OCI-LY3 (cell line): ENCODE results near the gene CTNNA3.

ENCODE experiments used
- H2AFZ ChIP-seq: fragments of 200-600, 300-600 bp; shearing (Covaris generic); 2 replicates; pipeline ENCODE4 v1.6.0; 2014; ENCODE audit warnings: antibody characterized with exemption, low read depth, low read length
- H3K27ac ChIP-seq: fragments of 200-600, 300-600 bp; sonication (generic); 2 replicates; pipeline ENCODE4 v1.5.1; 2014; ENCODE audit warnings: mild to moderate bottlenecking, low read length, moderate library complexity, mixed read lengths
- H3K27me3 ChIP-seq: fragments of 200-600, 300-600 bp; sonication (generic); 2 replicates; pipeline ENCODE4 v1.6.1; 2014; ENCODE audit warnings: low read depth, low read length, mixed read lengths
- H3K36me3 ChIP-seq: fragments of 200-600, 300-600 bp; sonication (generic); replicated peaks from 2 replicates; pipeline ENCODE3; 2014; ENCODE audit warnings: low read depth, low read length, mixed read lengths
- H3K4me1 ChIP-seq: fragments of 300-600, 200-600 bp; sonication (generic); 2 replicates; pipeline ENCODE4 v1.6.1; 2014; ENCODE audit warnings: low read length, mixed read lengths
- H3K4me2 ChIP-seq: fragments of 200-600, 300-600 bp; sonication (generic); 2 replicates; pipeline ENCODE4 v1.6.1; 2014; ENCODE audit warnings: low read length, mixed read lengths
- H3K4me3 ChIP-seq: fragments of 300-600, 200-600 bp; sonication (generic); 2 replicates; pipeline ENCODE4 v1.5.1; 2014; ENCODE audit warnings: antibody characterized with exemption, mild to moderate bottlenecking, low read length, moderate library complexity
- H3K79me2 ChIP-seq: fragments of 300-600, 200-600 bp; shearing (Covaris generic); 2 replicates; pipeline ENCODE4 v1.6.1; 2014; ENCODE audit warnings: mild to moderate bottlenecking, low read length, mixed read lengths
- H3K9ac ChIP-seq: fragments of 300-600, 200-600 bp; shearing (Covaris generic); 2 replicates; pipeline ENCODE4 v1.6.0; 2014; ENCODE audit warnings: mild to moderate bottlenecking, low read length, moderate library complexity
- H3K9me3 ChIP-seq: fragments of 200-600, 300-600 bp; shearing (Covaris generic); 2 replicates; pipeline ENCODE4 v1.6.1; 2014; ENCODE audit warnings: low read length, mixed read lengths; ENCODE audit not compliant: insufficient read depth
- H4K20me1 ChIP-seq: fragments of 200-600, 300-600 bp; sonication (generic); 2 replicates; pipeline ENCODE4 v1.6.1; 2016; ENCODE audit warnings: low read length, mixed read lengths; ENCODE audit not compliant: insufficient read depth
- EZH2phosphoT487 ChIP-seq: fragments of 200-600 bp; shearing (Covaris generic); IDR thresholded peaks from 2 replicates; pipeline ENCODE4 v1.6.1; 2018; ENCODE audit warnings: antibody characterized with exemption, mixed run types, low read depth
- TF ChIP-seq, protein P1 (sequence below): fragments of 200-600, 300-600 bp; sonication (generic); IDR thresholded peaks from 2 replicates; pipeline ENCODE4 v1.5.1; 2014; ENCODE audit warnings: antibody characterized with exemption, low read length, low read depth

Gene CTNNA3

DNA sequence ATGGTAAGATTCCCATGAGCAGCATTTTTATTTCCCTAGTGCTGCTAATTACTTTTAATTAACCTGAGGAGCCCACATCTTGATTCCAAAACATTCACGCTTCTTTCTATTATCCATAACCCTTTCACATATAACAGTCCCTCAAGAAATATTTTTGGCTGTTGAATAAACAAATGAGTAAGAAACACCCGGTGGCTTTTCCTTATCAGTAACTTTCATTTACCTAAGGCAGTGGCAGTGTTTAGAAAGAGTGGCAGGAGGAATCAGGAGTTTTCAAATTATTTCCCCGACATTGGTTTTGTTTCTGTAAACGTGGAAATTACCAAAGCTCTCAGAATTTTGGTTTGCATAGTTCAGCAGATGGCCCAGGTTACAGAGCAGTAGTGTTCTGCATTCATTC, 1785.8 kb downstream of the CTNNA3 start:
- H3K27me3 ChIP-seq = no peaks in the 10 kb centered on the region
- H3K9ac ChIP-seq = no peak overlapping the region
- no peak overlapping the region for H3K4me3 ChIP-seq

DNA sequence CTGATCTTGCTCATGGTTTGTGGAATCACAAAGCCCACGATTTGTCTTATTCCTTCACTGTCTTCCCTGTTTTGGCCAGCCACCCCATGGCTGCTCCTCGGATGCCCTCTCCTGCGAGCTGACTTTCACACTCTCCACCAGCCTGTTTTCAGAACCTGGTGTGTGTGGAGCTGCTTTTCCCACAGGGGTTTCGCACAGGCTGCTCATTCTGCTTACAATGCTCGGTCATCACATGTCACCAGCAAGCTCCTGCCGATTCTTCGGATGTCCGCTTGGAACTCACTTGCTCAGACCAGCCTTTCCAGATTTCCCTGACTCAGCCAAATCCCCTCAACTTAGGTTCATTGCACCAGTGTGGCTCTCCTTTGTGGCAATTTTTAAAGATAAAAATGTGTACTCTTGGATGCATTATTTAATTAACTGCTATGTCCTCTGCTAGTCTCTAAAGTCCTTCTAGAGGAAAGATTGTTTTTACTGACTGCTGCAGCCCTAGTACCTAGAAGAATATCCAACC, 1788.7 kb downstream of the CTNNA3 start:
- peaks cover under 1% of the 10 kb centered on the region for H3K4me1 ChIP-seq
- no peak overlapping the region for H3K9ac ChIP-seq
- no peak overlapping the region for H3K4me3 ChIP-seq
- H3K4me2 ChIP-seq = no peak overlapping the region
- no peaks in the 10 kb centered on the region for H3K36me3 ChIP-seq
- no peaks in the 10 kb centered on the region for H3K27me3 ChIP-seq
- TF ChIP-seq, protein P1, sequence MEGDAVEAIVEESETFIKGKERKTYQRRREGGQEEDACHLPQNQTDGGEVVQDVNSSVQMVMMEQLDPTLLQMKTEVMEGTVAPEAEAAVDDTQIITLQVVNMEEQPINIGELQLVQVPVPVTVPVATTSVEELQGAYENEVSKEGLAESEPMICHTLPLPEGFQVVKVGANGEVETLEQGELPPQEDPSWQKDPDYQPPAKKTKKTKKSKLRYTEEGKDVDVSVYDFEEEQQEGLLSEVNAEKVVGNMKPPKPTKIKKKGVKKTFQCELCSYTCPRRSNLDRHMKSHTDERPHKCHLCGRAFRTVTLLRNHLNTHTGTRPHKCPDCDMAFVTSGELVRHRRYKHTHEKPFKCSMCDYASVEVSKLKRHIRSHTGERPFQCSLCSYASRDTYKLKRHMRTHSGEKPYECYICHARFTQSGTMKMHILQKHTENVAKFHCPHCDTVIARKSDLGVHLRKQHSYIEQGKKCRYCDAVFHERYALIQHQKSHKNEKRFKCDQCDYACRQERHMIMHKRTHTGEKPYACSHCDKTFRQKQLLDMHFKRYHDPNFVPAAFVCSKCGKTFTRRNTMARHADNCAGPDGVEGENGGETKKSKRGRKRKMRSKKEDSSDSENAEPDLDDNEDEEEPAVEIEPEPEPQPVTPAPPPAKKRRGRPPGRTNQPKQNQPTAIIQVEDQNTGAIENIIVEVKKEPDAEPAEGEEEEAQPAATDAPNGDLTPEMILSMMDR = no peak
- H4K20me1 ChIP-seq = no peaks in the 10 kb centered on the region
- no peak overlapping the region for H2AFZ ChIP-seq
- H3K27ac ChIP-seq = no peak overlapping the region
- H3K9me3 ChIP-seq = no peaks in the 10 kb centered on the region
- no peaks in the 10 kb centered on the region for H3K79me2 ChIP-seq

More for the DNA sequence above, 1785.8 kb downstream of the CTNNA3 start:
- H3K79me2 ChIP-seq = no peaks in the 10 kb centered on the region
- H3K4me1 ChIP-seq = no peaks in the 10 kb centered on the region
- TF ChIP-seq, protein P1 = no peak
- TF ChIP-seq EZH2phosphoT487 = no peak
- no peaks in the 10 kb centered on the region for H3K9me3 ChIP-seq
- no peak overlapping the region for H2AFZ ChIP-seq
- H3K27ac ChIP-seq = no peak overlapping the region
- H3K4me2 ChIP-seq = no peak overlapping the region
- no peaks in the 10 kb centered on the region for H3K36me3 ChIP-seq
- no peaks in the 10 kb centered on the region for H4K20me1 ChIP-seq

DNA sequence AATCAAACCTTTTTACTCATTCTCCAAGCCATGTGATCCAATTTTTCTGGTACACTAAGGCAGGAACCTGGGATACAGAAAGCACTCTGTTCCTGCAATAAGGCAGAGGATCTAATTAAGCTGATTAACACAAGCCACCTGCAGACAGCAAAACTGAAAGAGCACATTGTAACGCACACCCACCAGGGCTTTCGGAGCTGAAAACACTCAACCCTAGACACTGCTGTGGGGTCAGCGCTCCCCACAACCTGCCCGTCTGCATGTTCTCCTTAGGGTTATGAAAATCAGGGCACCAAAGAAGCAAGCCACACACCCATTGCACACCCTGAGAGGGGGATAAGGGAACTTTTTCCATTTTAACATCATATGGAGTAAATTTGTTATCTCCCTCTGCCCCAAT, 1792.4 kb downstream of the CTNNA3 start:
- Histone ChIP-seq H3K9me3 (no peaks in the 10 kb centered on the region), H3K27ac (no peak overlapping the region), H2AFZ (no peak overlapping the region), H3K4me3 (no peak overlapping the region), H3K9ac (no peak overlapping the region), H3K36me3 (no peaks in the 10 kb centered on the region), H3K4me1 (peaks cover 10% of the 10 kb centered on the region), H3K79me2 (no peaks in the 10 kb centered on the region), H3K4me2 (no peak overlapping the region), H3K27me3 (no peaks in the 10 kb centered on the region), H4K20me1 (no peaks in the 10 kb centered on the region)
- TF ChIP-seq, protein P1 = no peak
- TF ChIP-seq EZH2phosphoT487 = no peak

DNA sequence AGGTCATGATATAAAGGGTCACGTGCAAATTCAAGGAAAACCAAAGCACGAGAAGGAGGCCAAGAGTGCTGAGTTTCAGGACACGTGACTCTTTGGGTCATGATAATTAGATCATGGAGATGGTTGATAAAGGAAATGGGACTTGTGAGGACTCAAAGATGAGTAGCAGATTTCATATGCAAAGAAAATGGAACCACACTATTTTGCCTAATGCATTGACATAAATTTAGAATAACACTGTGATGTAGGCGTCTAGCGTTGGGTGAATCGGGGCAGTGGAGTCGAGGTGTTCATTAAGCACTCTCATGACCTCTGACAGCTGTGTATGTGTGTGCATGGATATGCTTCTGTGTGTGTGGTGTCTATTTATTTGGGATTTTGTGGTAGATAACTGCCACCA, 1795.7 kb downstream of the CTNNA3 start:
- no peak overlapping the region for H3K9ac ChIP-seq

More for the DNA sequence above, 1795.7 kb downstream of the CTNNA3 start:
- TF ChIP-seq, protein P1 = no peak
- TF ChIP-seq EZH2phosphoT487 = no peak
- no peak overlapping the region for H3K4me3 ChIP-seq
- H3K4me2 ChIP-seq = no peak overlapping the region
- H3K79me2 ChIP-seq = no peaks in the 10 kb centered on the region
- H3K9me3 ChIP-seq = no peaks in the 10 kb centered on the region
- H2AFZ ChIP-seq = no peak overlapping the region
- no peak overlapping the region for H3K27ac ChIP-seq
- no peaks in the 10 kb centered on the region for H3K36me3 ChIP-seq
- H4K20me1 ChIP-seq = no peaks in the 10 kb centered on the region
- H3K4me1 ChIP-seq = peaks cover 10% of the 10 kb centered on the region
- H3K27me3 ChIP-seq = no peaks in the 10 kb centered on the region
